Activated naive CD4-positive, alpha-beta T cell treated with anti-CD3 and anti-CD28 coated beads, Interleukin-2, amount 10 ng/mL, durations not matched to agents 7 days and 5 days (primary cell): ENCODE results near the gene TUBB1.

Experiments
- CTCF ChIA-PET: fragments of 350-600 bp; sonication (Branson Sonifier 250); formaldehyde crosslinking; loops from one replicate; lab custom pipeline; 2021; ENCODE audit warnings: antibody characterized with exemption; lab: Charles Lee
- DNase-seq: peaks from one replicate; pipeline ENCODE4 v3.0.0-alpha.2; 2020
- H3K27ac Mint-ChIP-seq: one replicate; pipeline ENCODE4 v1.8.0; 2021; ENCODE audit warnings: mild to moderate bottlenecking, moderate library complexity, mixed read lengths
- H3K27me3 Mint-ChIP-seq: one replicate; pipeline ENCODE4 v1.8.0; 2021; ENCODE audit warnings: mild to moderate bottlenecking, mixed read lengths
- H3K36me3 Mint-ChIP-seq: one replicate; pipeline ENCODE4 v1.8.0; 2021; ENCODE audit warnings: mixed read lengths
- H3K4me1 Mint-ChIP-seq: one replicate; pipeline ENCODE4 v1.8.0; 2021; ENCODE audit warnings: mixed read lengths
- H3K4me3 Mint-ChIP-seq: one replicate; pipeline ENCODE4 v1.8.0; 2021; ENCODE audit warnings: mild to moderate bottlenecking, moderate library complexity, mixed read lengths
- H3K9me3 Mint-ChIP-seq: one replicate; pipeline ENCODE4 v1.8.0; 2021; ENCODE audit warnings: mixed read lengths

The TUBB1 gene

DNA sequence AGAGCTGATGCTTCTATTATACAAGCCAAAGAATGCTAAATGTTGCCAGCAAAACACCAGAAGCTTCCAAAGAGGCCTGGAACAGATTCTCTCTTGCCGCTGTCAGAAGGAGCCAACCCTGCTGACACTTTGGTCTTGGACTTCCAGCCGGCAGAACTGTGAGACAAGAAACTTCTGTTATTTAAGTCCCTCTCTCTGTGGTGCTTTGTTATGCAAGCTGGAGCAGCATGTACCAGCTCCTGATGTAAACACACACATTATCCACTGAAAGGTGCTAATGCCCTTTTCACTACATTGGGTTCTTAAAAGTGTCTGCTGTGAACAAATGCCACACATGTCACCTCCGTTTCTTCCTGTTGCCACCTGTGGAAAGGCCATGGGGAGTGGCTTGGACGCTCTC is 49.3 kb downstream of the TUBB1 start:
- Mint-ChIP-seq H3K4me3 (no peak overlapping the region), H3K9me3 (no peaks in the 10 kb centered on the region), H3K27me3 (peaks cover 28% of the 10 kb centered on the region), H3K4me1 (no peaks in the 10 kb centered on the region), H3K36me3 (no peaks in the 10 kb centered on the region), H3K27ac (no peak overlapping the region)
- CTCF ChIA-PET = interaction anchor here (1.1 kb wide), 2 partner anchors 209 to 336 kb away, joined by 3 to 4 read pairs; no protein-coding TSS in a partner anchor
- no peak for DNase-seq

DNA sequence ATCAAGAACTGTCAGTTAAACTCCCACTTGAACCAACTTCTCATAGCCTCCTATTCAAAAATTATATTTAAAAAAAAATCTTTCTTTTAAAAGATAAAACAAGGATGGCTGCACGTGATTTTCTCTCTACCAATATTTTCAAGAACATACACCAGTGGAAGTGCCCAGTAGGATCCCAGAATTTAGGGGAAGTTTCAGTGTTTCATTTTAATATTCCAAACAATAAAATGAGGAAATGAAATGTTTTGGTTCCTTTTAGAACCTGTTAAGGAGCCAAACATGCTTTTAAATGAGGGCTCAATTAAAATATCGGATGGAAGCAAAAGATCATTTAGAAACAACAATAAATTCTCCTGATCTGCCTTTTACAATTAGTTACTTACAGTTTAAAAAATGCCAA is 49.8 kb downstream of the TUBB1 start:
- DNase-seq = no peak
- no peak overlapping the region for H3K27ac Mint-ChIP-seq
- H3K9me3 Mint-ChIP-seq = no peaks in the 10 kb centered on the region
- no peak overlapping the region for H3K4me3 Mint-ChIP-seq
- CTCF ChIA-PET = interaction anchor here (1.1 kb wide), 1 partner anchor 336 kb away, joined by 3 read pairs; no protein-coding TSS in a partner anchor
- H3K4me1 Mint-ChIP-seq = no peaks in the 10 kb centered on the region
- peaks cover 23% of the 10 kb centered on the region for H3K27me3 Mint-ChIP-seq
- no peaks in the 10 kb centered on the region for H3K36me3 Mint-ChIP-seq

DNA sequence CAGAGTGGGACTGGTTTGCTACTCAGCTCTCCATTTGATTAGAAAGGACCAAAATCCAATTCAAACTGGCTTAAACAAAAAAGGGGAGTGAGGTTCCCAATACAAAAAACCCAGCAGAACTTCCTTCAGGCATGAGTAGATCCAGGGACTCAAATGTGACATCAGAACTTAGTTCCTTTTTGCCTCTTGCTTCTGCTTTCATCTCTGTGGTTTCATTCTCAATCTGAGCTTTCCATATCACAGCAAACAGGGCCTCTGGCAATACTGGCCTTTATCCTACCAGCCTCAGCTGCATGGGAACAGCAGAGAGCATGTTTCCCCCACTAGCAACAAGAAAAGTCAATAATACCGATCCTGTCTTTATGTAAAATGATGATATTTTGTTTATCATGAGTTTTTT is 52.0 kb downstream of the TUBB1 start:
- H3K9me3 Mint-ChIP-seq = no peaks in the 10 kb centered on the region
- peaks cover 28% of the 10 kb centered on the region for H3K27me3 Mint-ChIP-seq
- peaks cover 10% of the 10 kb centered on the region for H3K4me1 Mint-ChIP-seq

DNA sequence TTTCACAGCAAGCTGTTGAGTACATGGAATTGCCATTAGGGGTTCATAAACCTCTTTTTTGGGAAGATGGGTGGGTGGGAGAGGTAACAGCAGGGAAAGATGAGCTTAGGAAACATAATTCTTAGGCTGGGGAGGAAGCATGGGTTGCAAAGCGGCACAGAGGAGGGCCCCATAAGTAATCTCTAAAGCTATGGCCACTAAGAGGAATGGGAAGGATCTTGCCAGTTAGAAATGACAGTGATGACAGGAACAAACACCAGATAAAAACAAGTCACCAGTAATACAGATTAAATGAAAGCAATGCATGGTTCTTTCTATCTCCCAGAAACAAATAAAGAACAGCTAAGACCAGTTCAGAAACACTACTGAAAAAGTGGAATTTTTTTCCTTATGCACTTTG is 54.4 kb downstream of the TUBB1 start:
- Mint-ChIP-seq H3K27ac (no peak overlapping the region), H3K27me3 (peaks cover 29% of the 10 kb centered on the region)
- CTCF ChIA-PET = interaction anchor here (1.1 kb wide), 1 partner anchor 15 kb away, joined by 3 read pairs; no protein-coding TSS in a partner anchor

More for the DNA sequence above, 52.0 kb downstream of the TUBB1 start:
- Mint-ChIP-seq H3K4me3 (no peak overlapping the region), H3K27ac (no peak overlapping the region), H3K36me3 (no peaks in the 10 kb centered on the region)
- no peak for DNase-seq
- CTCF ChIA-PET = no interaction called here

DNA sequence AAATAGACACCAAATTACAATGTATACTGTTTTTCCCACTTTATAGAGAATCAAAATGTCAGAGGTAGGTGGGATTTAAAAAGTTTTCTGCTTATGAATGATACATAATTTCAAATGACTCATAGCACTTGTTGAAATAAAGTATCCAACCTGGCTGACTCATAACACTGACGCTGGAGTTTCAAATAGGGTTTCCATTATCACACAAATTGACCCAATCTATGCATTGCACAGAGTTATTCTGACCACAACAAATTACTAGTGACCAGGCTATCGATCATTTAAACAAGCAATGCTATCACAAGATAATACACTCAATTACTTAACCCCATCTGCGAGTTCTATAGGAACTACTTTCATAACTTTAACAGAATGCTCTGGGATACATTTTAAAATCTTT is 55.2 kb downstream of the TUBB1 start:
- no peaks in the 10 kb centered on the region for H3K9me3 Mint-ChIP-seq
- no peak overlapping the region for H3K4me3 Mint-ChIP-seq
- H3K36me3 Mint-ChIP-seq = no peaks in the 10 kb centered on the region
- peaks cover 31% of the 10 kb centered on the region for H3K27me3 Mint-ChIP-seq
- H3K27ac Mint-ChIP-seq = no peak overlapping the region
- peaks cover 30% of the 10 kb centered on the region for H3K4me1 Mint-ChIP-seq
- CTCF ChIA-PET = no interaction called here
- DNase-seq = no peak

More for the DNA sequence above, 54.4 kb downstream of the TUBB1 start:
- H3K4me1 Mint-ChIP-seq = peaks cover 26% of the 10 kb centered on the region
- DNase-seq = no peak
- no peaks in the 10 kb centered on the region for H3K36me3 Mint-ChIP-seq
- H3K9me3 Mint-ChIP-seq = no peaks in the 10 kb centered on the region
- H3K4me3 Mint-ChIP-seq = no peak overlapping the region

DNA sequence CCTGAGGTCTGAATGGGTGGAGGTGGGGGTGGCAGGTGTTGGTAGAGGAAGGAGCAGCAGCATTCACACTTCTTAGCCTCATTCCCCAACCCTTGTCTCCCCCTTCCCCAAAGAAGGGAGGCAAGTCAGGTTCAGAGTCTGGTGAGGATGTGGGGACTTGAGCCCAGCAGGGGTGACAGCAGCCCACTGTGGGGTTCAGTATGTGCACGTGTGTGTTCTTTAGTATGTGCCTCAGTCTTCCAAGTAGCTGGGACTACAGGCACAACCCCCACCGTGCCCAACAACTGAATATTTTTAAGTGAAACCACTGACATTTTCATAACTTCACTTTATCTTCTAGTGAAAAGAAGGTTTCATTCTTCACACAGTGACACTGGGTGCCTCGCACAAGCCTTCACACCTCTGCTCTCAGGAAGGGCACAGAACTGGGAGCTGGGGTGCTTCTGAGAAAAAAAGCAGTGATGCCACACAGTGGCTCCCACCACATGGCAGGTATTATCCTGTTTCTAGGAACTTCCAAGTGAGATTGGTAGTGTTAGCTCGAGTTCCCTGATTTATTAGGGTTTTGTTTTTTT is 56.8 kb downstream of the TUBB1 start:
- Mint-ChIP-seq H3K27ac (no peak overlapping the region), H3K4me3 (no peak overlapping the region), H3K4me1 (peaks cover 30% of the 10 kb centered on the region), H3K36me3 (no peaks in the 10 kb centered on the region), H3K9me3 (no peaks in the 10 kb centered on the region), H3K27me3 (peaks cover 27% of the 10 kb centered on the region)
- DNase-seq = no peak
- CTCF ChIA-PET = interaction anchor here (0.9 kb wide), 1 partner anchor 12 kb away, joined by 3 read pairs; no protein-coding TSS in a partner anchor
